ENCODE data around the gene CCDC34. TPM values are rescaled to one million over a fixed set of nuclear protein-coding genes. Genes with fewer than 3 reads are reported as not detected.

Gene CCDC34
- total and polyA plus RNA-seq, 2 of the 8 experiments (the other 6 are each of a cell fraction or from before 2014, with no cell fraction given), result 7.7 to 24.3 TPM

DNA sequence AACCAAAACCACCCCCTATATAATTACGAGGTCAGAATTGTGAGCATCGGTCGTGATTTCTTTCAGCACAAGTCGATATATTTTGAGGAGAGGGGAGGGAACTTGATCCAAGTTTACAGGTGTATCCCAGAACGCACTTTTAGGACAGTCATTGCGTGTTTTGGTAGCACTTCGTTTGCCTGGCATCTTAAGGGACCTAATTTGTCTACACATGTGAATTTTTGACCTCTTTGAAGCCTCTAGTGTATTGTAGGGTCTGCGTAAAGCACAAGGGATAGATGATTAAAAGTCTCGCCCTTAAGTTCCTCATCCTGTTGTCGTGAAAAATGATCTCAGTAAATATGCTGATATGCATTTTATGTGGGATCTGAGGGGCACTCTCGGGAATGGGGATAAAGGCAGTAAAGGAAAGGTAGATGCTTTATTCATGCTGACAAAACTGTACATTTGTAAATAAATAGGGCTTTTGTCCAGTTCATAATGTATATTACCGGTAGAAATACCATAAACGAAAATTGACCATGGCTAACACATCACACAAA is 632 bp upstream of the CCDC34 start:
- FAIRE-seq (no peak), DNase-seq (ENCODE audit: low read depth in 1 of 2, low spot score in 2 of 2) (no peak)
- no peak overlapping the region for H3K4ac ChIP-seq (replicated peaks; ENCODE audit: insufficient read length, low read depth, low read length)
- H3K27me3 ChIP-seq (replicated peaks in 1 of 4; ENCODE audit: control insufficient read depth in 3 of 4, extremely low read depth in 1 of 4, insufficient read depth in 3 of 4, low read length in 3 of 4), result no peaks in the 10 kb centered on the region
- H3K4me1 ChIP-seq (replicated peaks in 1 of 4; ENCODE audit: control insufficient read depth in 3 of 4, insufficient read depth in 4 of 4, low read length in 3 of 4), result peaks cover 0 to 9% (median 2%) of the 10 kb centered on the region in 4 experiments; a peak in 3 of 7 replicates
- no peak overlapping the region for H2BK12ac ChIP-seq (ENCODE audit: low read depth, low read length)
- no peaks in the 10 kb centered on the region for H3K79me1 ChIP-seq (ENCODE audit: low read depth, low read length)
- ChIA-PET POLR2A (ENCODE audit: partially characterized antibody) (interaction anchor here (0.9 to 2.0 kb wide), 14 partner anchors 10 to 150 kb away, joined by 3 to 8 read pairs (median 3); no protein-coding TSS in a partner anchor), CTCF (ENCODE audit: partially characterized antibody) (interaction anchor here (1.1 to 1.5 kb wide), 4 partner anchors 35 to 180 kb away, joined by 3 to 6 read pairs (median 3); no protein-coding TSS in a partner anchor)
- TF ChIP-seq SRF (IDR thresholded peaks at IDR 0.05; ENCODE audit: low read depth, low read length) (no peak), GTF2F1 (IDR thresholded peaks at IDR 0.05; ENCODE audit: borderline replicate concordance, low read depth, low read length) (no peak), CBX5 (IDR thresholded peaks at IDR 0.05; ENCODE audit: low read depth, low read length) (no peak), HDAC6 (IDR thresholded peaks at IDR 0.05; ENCODE audit: low read depth, low read length) (no peak), PHF8 (conservative IDR thresholded peaks at IDR 0.05; ENCODE audit: low read depth, low read length) (no peak)
- no peak overlapping the region for H3K23ac ChIP-seq (ENCODE audit: insufficient read length)
- no peak overlapping the region for H2BK20ac ChIP-seq (ENCODE audit: low read length)
- 40% methylated on average over 13 of the region's 13 CpGs; no CpG with 5 or more reads in 1 of the 2 experiments for WGBS, 2 experiments (ENCODE audit: extremely low coverage in 1 of 2, insufficient coverage in 1 of 2, insufficient read length in 1 of 2, insufficient replicate concordance in 2 of 2, low coverage in 1 of 2, low lambda C conversion rate in 2 of 2, missing lambda C conversion rate in 1 of 2)
- no peak overlapping the region for H3K18ac ChIP-seq (ENCODE audit: extremely low read depth, low read length)
- H2AK5ac ChIP-seq (ENCODE audit: low read depth, low read length), result no peak overlapping the region
- H2BK15ac ChIP-seq (ENCODE audit: low read length), result no peak overlapping the region
- 0 out of 2 replicates have a peak overlapping the region, but pooled peaks have one; percentile 26 for H2BK5ac ChIP-seq (ENCODE audit: low read depth, low read length)
- no peak overlapping the region for H3K56ac ChIP-seq (replicated peaks; ENCODE audit: insufficient read length, low read depth, low read length)
- H3K4me3 ChIP-seq (ENCODE audit: extremely low read depth in 1 of 4, insufficient read depth in 2 of 4, low read depth in 3 of 4, low read length in 4 of 4), result peak overlapping the region; percentile 69 to 89 (median 82); a peak in 6 of 8 replicates
- peak overlapping the region; percentile 76 to 92 for H3K4me2 ChIP-seq (ENCODE audit: insufficient read depth in 1 of 2, low read depth in 2 of 2, low read length in 2 of 2)
- peak overlapping the region; percentile 6; the same call in 1 of the 2 replicates for H3K27ac ChIP-seq (ENCODE audit: low read depth, low read length)
- no peak overlapping the region for H2BK120ac ChIP-seq (replicated peaks; ENCODE audit: low read depth, low read length)
- H4K91ac ChIP-seq (replicated peaks; ENCODE audit: insufficient read length, low read length), result no peak overlapping the region
- H4K20me1 ChIP-seq (replicated peaks in 1 of 2; ENCODE audit: control insufficient read depth in 1 of 2, insufficient read depth in 2 of 2, low read length in 2 of 2), result no peaks in the 10 kb centered on the region
- no peaks in the 10 kb centered on the region for H3K9me3 ChIP-seq (ENCODE audit: insufficient read depth in 2 of 2, low read depth in 1 of 2, low read length in 1 of 2)
- H4K5ac ChIP-seq (ENCODE audit: insufficient read length, low read depth, low read length), result no peak overlapping the region
- peaks cover 8% of the 10 kb centered on the region for H3K23me2 ChIP-seq (ENCODE audit: low read depth, low read length)
- peaks cover 7 to 18% (median 11%) of the 10 kb centered on the region in 4 experiments; a peak in 7 of 8 replicates for H3K36me3 ChIP-seq (ENCODE audit: control insufficient read depth in 2 of 4, insufficient read depth in 4 of 4, low read length in 3 of 4)
- H3K79me2 ChIP-seq (ENCODE audit: control insufficient read depth in 1 of 2, insufficient read depth in 2 of 2, low read length in 2 of 2), result no peaks in the 10 kb centered on the region; a peak in 1 of 4 replicates
- H2AFZ ChIP-seq (ENCODE audit: low read length), result no peak overlapping the region
- no peak overlapping the region for H3K14ac ChIP-seq (ENCODE audit: insufficient read length)
- no peak overlapping the region for H4K8ac ChIP-seq (ENCODE audit: extremely low read depth, insufficient read depth, low read length)
- peak overlapping the region in 2 of 4 experiments; percentile 40 to 64; a peak in 4 of 7 replicates for H3K9ac ChIP-seq (replicated peaks in 1 of 4; ENCODE audit: extremely low read depth in 1 of 4, low read depth in 3 of 4, low read length in 3 of 4)

Measured in H1 (cell line).